Mucosa of descending colon (tissue), 3 donors: ENCODE data around the gene EMC9. TPM values are rescaled to one million over a fixed set of nuclear protein-coding genes. Genes with fewer than 3 reads are reported as not detected.

ENCODE experiments used
- ATAC-seq: fragments of 200-7000 bp; cut with Tn5 transposase; one replicate; pipeline ENCODE4 v1.9.1; 2020; ENCODE audit warnings: mild to moderate bottlenecking, moderate library complexity
- DNase-seq, 3 donors: peaks; one replicate each; pipeline ENCODE4 v3.0.0-alpha.2; 2020
- H3K36me3 ChIP-seq: fragments of 200-600 bp; one replicate; pipeline ENCODE4 v1.8.0; 2021; ENCODE audit warnings: low read depth, mild to moderate bottlenecking
- H3K4me1 ChIP-seq: fragments of 200-600 bp; one replicate; pipeline ENCODE4 v1.8.0; 2021; ENCODE audit warnings: low read depth, mild to moderate bottlenecking
- H3K4me3 ChIP-seq: fragments of 200-600 bp; one replicate; pipeline ENCODE4 v1.8.0; 2021; ENCODE audit warnings: mild to moderate bottlenecking
- H3K9me3 ChIP-seq: fragments of 200-600 bp; one replicate; pipeline ENCODE4 v1.8.0; 2021; ENCODE audit warnings: mild to moderate bottlenecking
- intact Hi-C, 2 donors: fragments of 100-400 bp; cut with DNase I in 1 of 2; cut with micrococcal nuclease in 1 of 2; formaldehyde crosslinking; loops; one replicate each; pipeline versions ENCODE4 v1.11.0 to v1.11.1; 2022; cut with DNase I, micrococcal nuclease
- total RNA-seq, 3 donors: library from RNA; stranded (reverse); fragmentation: NEBNext Ultra II Directional in 2 of 3; extraction: Animal tissue kit (Norgen Biotek cat#: 25700) in 2 of 3; gene quantifications; one replicate each; pipeline versions ENCODE4 v1.2.1 to v1.2.4, GENCODE V29; 2021 to 2023
- TF ChIP-seq, protein P1 (sequence below): fragments of 200-600 bp; IDR thresholded peaks from one replicate; pipeline ENCODE4 v1.8.0; 2022; ENCODE audit warnings: antibody characterized with exemption, mild to moderate bottlenecking
- donor health status: DM: no; HTN: no; CAD: no; lungs with moderate emphysema.
- donor health status: DM: no; HTN: no; CAD: no.
- donor health status: DM: no; HTN: yes; CAD: no.

Gene EMC9
- total RNA-seq, 3 donors from 2014 or later: 18.3 to 24.9 (median 20.4) TPM

DNA sequence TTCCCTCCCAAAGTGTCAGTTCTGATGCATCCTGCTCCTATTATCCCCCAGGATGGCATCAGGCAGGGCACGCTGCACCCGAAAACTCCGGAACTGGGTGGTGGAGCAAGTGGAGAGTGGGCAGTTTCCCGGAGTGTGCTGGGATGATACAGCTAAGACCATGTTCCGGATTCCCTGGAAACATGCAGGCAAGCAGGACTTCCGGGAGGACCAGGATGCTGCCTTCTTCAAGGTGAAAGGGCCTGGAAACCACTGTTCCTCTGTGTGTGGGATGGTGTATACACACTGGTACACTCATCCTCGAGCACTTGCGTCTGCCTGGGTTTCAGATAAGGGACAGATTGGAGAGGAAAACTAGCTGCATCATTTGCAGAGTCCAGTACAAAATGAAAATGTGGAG, 20.7 kb upstream of the EMC9 start:
- DNase-seq (peak in 1 of 3 donors; percentile 46), ATAC-seq (no peak)
- intact Hi-C loops: no loop called here
- Histone ChIP-seq H3K4me3 (peak overlapping the region; percentile 31), H3K9me3 (no peaks in the 10 kb centered on the region), H3K4me1 (peaks cover 22% of the 10 kb centered on the region), H3K36me3 (peaks cover 1% of the 10 kb centered on the region)
- TF ChIP-seq, protein P1, sequence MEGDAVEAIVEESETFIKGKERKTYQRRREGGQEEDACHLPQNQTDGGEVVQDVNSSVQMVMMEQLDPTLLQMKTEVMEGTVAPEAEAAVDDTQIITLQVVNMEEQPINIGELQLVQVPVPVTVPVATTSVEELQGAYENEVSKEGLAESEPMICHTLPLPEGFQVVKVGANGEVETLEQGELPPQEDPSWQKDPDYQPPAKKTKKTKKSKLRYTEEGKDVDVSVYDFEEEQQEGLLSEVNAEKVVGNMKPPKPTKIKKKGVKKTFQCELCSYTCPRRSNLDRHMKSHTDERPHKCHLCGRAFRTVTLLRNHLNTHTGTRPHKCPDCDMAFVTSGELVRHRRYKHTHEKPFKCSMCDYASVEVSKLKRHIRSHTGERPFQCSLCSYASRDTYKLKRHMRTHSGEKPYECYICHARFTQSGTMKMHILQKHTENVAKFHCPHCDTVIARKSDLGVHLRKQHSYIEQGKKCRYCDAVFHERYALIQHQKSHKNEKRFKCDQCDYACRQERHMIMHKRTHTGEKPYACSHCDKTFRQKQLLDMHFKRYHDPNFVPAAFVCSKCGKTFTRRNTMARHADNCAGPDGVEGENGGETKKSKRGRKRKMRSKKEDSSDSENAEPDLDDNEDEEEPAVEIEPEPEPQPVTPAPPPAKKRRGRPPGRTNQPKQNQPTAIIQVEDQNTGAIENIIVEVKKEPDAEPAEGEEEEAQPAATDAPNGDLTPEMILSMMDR: no peak

DNA sequence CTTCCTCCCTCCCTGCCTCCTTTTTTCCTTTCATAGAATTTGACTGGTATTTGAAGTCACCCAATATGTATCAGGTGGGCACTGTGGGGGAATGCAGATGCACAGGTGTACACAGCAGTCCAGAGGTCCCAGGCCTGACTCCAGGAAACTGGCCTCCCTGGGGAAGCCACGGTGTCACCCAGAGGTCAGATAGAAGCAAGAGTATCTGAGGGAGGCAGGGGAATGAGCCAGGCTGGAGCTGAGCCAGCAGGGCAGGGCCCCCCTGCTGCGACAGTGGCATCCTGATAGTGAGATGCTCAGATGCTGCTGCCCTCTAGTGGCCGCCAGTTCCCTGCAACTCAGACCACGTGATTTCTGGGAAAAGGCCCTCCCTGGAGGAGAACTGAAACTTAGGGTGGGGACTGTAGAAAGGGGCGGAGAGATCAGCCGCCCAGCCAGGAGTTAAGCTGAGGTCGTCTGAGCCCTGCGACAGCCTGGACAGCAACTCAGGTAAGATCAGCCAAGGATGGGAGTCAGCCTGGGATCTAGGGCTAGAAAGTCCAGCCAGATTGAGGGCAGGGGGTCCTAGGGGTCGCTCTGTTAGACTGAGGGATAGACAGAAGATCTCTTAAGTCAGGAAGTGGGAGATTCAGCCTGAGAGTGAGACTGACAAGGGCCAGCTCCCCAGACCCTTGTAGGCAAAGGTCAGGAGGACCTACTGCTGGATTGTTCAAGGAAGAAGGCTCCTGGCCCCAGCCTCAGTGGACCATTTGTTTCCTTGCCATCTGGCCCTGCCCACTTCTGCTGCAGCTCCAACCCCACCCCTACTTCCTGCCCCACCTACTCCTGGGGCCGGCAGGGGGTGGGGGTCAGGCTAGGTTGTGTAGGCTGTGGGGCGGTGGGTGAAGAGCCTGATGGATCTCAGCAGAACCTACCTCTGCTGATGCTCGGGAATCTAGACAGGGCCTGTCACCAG, 19.7 kb upstream of the EMC9 start, which contains the start of gene IRF9:
IRF9 (plus strand) TSS at position 416 of the 955 bp plus-strand sequence. CDS start 880 bp downstream, outside the sequence.
- H3K4me1 ChIP-seq: peaks cover 22% of the 10 kb centered on the region
- peaks cover 3% of the 10 kb centered on the region for H3K36me3 ChIP-seq
- no peaks in the 10 kb centered on the region for H3K9me3 ChIP-seq
- TF ChIP-seq, protein P1: peak; percentile 93
- ATAC-seq (peak; percentile 95), DNase-seq (peak; percentile 97 to 100 (median 98))
- intact Hi-C loops: no loop called here
- peak within 1 kb of the TSS; percentile 31 for H3K4me3 ChIP-seq

DNA sequence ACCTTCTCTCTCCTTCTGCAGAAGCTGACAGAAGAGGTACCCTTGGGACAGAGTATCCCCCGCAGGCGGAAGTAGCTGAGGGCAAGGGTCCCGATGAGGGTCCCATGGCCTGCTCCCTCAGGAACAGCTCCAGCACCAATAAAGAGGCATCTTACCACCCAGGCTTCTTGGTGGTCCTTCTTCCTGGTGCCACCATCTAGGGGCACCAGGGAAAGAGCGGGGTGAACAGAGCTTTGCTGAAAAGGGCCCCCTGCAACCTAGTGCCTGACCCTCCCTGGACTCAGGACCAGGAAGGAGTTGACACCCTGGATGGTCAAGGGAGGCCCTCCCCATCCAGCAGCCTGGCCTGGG, 19.1 kb upstream of the EMC9 start:
- peaks cover 22% of the 10 kb centered on the region for H3K4me1 ChIP-seq
- ATAC-seq: peak; percentile 1

DNA sequence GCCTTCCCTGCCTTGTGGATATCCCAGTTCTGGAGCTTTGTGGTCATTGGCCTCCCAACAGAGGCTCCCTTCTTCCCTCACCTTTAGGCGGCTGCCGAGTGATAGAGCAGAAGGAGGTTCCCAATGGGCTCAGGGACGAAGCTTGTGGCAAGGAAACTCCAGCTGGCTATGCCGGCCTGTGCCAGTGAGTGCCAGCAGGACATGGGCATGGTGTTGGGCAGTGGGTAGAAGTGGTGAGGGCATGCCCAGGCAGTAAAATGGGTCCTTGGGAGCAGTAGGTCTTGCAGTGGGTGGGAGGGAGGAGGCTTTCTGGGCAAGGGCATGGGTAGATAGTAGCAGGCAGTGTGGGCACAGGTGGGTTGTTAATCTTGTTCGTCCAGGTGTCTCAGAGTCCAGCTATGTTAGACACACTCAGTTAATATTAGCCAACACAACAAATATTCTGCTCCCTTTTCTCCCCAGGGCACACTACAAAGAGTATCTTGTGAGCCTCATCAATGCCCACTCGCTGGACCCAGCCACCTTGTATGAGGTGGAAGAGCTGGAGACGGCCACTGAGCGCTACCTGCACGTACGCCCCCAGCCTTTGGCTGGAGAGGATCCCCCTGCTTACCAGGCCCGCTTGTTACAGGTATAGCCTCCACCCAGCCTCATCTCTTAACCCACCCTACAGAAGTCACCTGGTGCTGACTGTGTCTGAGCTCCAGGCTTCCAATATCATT, 18.5 kb upstream of the EMC9 start:
- Histone ChIP-seq H3K4me1 (peaks cover 22% of the 10 kb centered on the region), H3K9me3 (no peaks in the 10 kb centered on the region), H3K4me3 (no peak overlapping the region), H3K36me3 (peaks cover 3% of the 10 kb centered on the region)
- DNase-seq: no peak
- intact Hi-C loops: no loop called here
- ATAC-seq: no peak
- TF ChIP-seq, protein P1: no peak

More for the DNA sequence above, 19.1 kb upstream of the EMC9 start:
- TF ChIP-seq, protein P1: no peak
- intact Hi-C loops: no loop called here
- DNase-seq: no peak
- no peaks in the 10 kb centered on the region for H3K9me3 ChIP-seq
- H3K36me3 ChIP-seq: peaks cover 3% of the 10 kb centered on the region
- no peak overlapping the region for H3K4me3 ChIP-seq

DNA sequence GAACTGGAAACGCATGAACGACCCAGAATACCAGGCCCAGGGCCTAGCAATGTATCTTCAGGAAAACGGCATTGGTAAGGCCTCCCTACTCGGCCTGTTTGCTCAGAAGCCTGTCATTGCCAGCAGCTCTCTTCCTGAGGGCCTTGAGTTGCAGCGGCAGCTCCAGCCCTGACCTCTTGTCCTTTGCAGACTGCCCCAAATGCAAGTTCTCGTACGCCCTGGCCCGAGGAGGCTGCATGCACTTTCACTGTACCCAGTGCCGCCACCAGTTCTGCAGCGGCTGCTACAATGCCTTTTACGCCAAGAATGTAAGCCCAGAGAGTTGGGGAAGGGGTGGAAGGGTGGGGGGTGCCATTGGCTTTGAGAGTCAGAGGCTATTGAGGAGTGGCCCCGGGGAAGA, 15.9 kb upstream of the EMC9 start:
- H3K36me3 ChIP-seq: peaks cover 3% of the 10 kb centered on the region
- TF ChIP-seq, protein P1: no peak
- no peak overlapping the region for H3K4me3 ChIP-seq
- intact Hi-C loops: no loop called here
- ATAC-seq: no peak
- no peak for DNase-seq
- H3K9me3 ChIP-seq: no peaks in the 10 kb centered on the region
- peaks cover 15% of the 10 kb centered on the region for H3K4me1 ChIP-seq
